Keratinocyte (primary cell): ENCODE results near the gene TIAM1. TPM values are rescaled to one million over a fixed set of nuclear protein-coding genes. Genes with fewer than 3 reads are reported as not detected.

Source experiments
- DNase-seq: peaks from one replicate; pipeline ENCODE4 v3.0.0-alpha.2; 2011; ENCODE audit warnings: low read depth, missing footprints, low spot score
- FAIRE-seq: peaks from 2 replicates; lab custom pipeline; 2011; peaks lifted over from hg19 to GRCh38; lab: Jason Lieb, UNC
- H2AFZ ChIP-seq: 2 replicates; pipeline ENCODE4 v1.6.0; 2012; ENCODE audit warnings: low read length, control low read depth, inconsistent platforms; ENCODE audit not compliant: control insufficient read depth
- H3K27ac ChIP-seq: 2 replicates; pipeline ENCODE4 v1.5.1; 2011; ENCODE audit warnings: low read length; ENCODE audit not compliant: control insufficient read depth, insufficient read depth
- H3K27me3 ChIP-seq: 3 replicates; pipeline ENCODE4 v1.6.0; 2011; ENCODE audit warnings: low read length; ENCODE audit not compliant: control insufficient read depth, insufficient read depth; ENCODE audit errors: extremely low read depth
- H3K36me3 ChIP-seq, 2 experiments: 2 replicates in 1 of 2; 3 replicates in 1 of 2; pipeline ENCODE4 v1.5.1; 2011; ENCODE audit warnings: low read length in 2 of 2, mild to moderate bottlenecking in 1 of 2; ENCODE audit not compliant: control insufficient read depth in 2 of 2, insufficient read depth in 2 of 2; ENCODE audit errors: extremely low read depth in 1 of 2
- H3K4me1 ChIP-seq: 3 replicates; pipeline ENCODE4 v1.5.1; 2011; ENCODE audit warnings: low read length; ENCODE audit not compliant: control insufficient read depth, insufficient read depth; ENCODE audit errors: extremely low read depth
- H3K4me2 ChIP-seq: 3 replicates; pipeline ENCODE4 v1.6.0; 2011; ENCODE audit warnings: low read depth, low read length; ENCODE audit not compliant: control insufficient read depth, insufficient read depth; ENCODE audit errors: extremely low read depth
- H3K4me3 ChIP-seq, 3 experiments: fragments of 200-600 bp in 1 of 3; sonication (generic) in 1 of 3; 2 replicates in 2 of 3; 3 replicates in 1 of 3; pipeline ENCODE4 v1.5.1; 2011 to 2016; ENCODE audit warnings: low read length in 3 of 3, mild to moderate bottlenecking in 3 of 3, control low read depth in 2 of 3, inconsistent platforms in 1 of 3, low read depth in 1 of 3, mixed read lengths in 1 of 3, mixed run types in 1 of 3, moderate library complexity in 1 of 3; ENCODE audit not compliant: control insufficient read depth in 2 of 3, insufficient read depth in 2 of 3; ENCODE audit errors: extremely low read depth in 1 of 3
- H3K79me2 ChIP-seq: 2 replicates; pipeline ENCODE4 v1.6.0; 2012; ENCODE audit warnings: low read length; ENCODE audit not compliant: control insufficient read depth, insufficient read depth
- H3K9ac ChIP-seq: 3 replicates; pipeline ENCODE4 v1.6.0; 2011; ENCODE audit warnings: low read length; ENCODE audit not compliant: control insufficient read depth, insufficient read depth; ENCODE audit errors: extremely low read depth
- H3K9me1 ChIP-seq: 3 replicates; pipeline ENCODE4 v1.6.0; 2011; ENCODE audit warnings: low read length; ENCODE audit not compliant: control insufficient read depth, insufficient read depth; ENCODE audit errors: extremely low read depth
- H3K9me3 ChIP-seq: 2 replicates; pipeline ENCODE4 v1.5.1; 2012; ENCODE audit warnings: low read depth, low read length; ENCODE audit not compliant: control insufficient read depth
- H4K20me1 ChIP-seq: 3 replicates; pipeline ENCODE4 v1.6.0; 2011; ENCODE audit warnings: low read length; ENCODE audit not compliant: control insufficient read depth, insufficient read depth; ENCODE audit errors: extremely low read depth
- CTCF ChIP-seq, 3 experiments: IDR thresholded peaks in 1 of 3; conservative IDR thresholded peaks in 1 of 3; optimal IDR thresholded peaks in 1 of 3; 2 replicates in 2 of 3; 3 replicates in 1 of 3; pipeline versions ENCODE3 to v1.5.1; 2011; ENCODE audit warnings: low read length in 3 of 3, mild to moderate bottlenecking in 3 of 3, moderate library complexity in 2 of 3, control low read depth in 1 of 3, inconsistent platforms in 1 of 3; ENCODE audit not compliant: insufficient read depth in 2 of 3; ENCODE audit errors: extremely low read depth in 1 of 3
- EZH2 ChIP-seq: IDR thresholded peaks from one replicate; pipeline ENCODE4 v1.6.1; 2012; ENCODE audit warnings: inconsistent platforms, mild to moderate bottlenecking, low read length, moderate library complexity
- dilution Hi-C: fragments of 300-500 bp; cut with MboI; formaldehyde crosslinking; loops from one replicate; pipeline ENCODE4 v1.7.0; 2020; ENCODE audit warnings: low sequenced_read_pairs; ENCODE audit not compliant: extremely low pct_ligation_motif_present
- polyA plus RNA-seq, 5 experiments: library from polyadenylated mRNA; depleted of rRNA in 3 of 5; stranded (reverse) in 3 of 5; stranded (forward) in 1 of 5; unstranded in 1 of 5; fragments of >200 nt; gene quantifications; 1 replicate in 1 of 5; 2 replicates in 3 of 5; 3 replicates in 1 of 5; pipeline versions ENCODE4 v1.2.1 to v1.2.3, GENCODE V29; 2011 to 2012; ENCODE audit warnings: missing spikeins in 2 of 5, low read depth in 1 of 5, low replicate concordance in 1 of 5

TIAM1 gene
- polyA plus RNA-seq, 1 donor (not counting 4 experiments of a cell fraction or from before 2014, with no cell fraction given), result 8.3 TPM

- Histone ChIP-seq H3K27ac (no peak overlapping the region), H3K36me3 (no peaks in the 10 kb centered on the region), H4K20me1 (no peaks in the 10 kb centered on the region), H3K4me2 (no peak overlapping the region), H3K27me3 (no peaks in the 10 kb centered on the region), H3K79me2 (no peaks in the 10 kb centered on the region), H2AFZ (no peak overlapping the region), H3K4me1 (peaks cover 17% of the 10 kb centered on the region), H3K9me3 (no peaks in the 10 kb centered on the region), H3K9ac (no peak overlapping the region), H3K9me1 (no peaks in the 10 kb centered on the region), H3K4me3 (no peak overlapping the region)
- dilution Hi-C loops, result no loop called here
- no peak for TF ChIP-seq EZH2
- TF ChIP-seq CTCF (optimal IDR thresholded peaks at IDR 0.05 in 1 of 3, IDR thresholded peaks at IDR 0.05 in 1 of 3, conservative IDR thresholded peaks at IDR 0.05 in 1 of 3; ENCODE audit: extremely low read depth in 1 of 3, insufficient read depth in 2 of 3, low read length in 3 of 3), result no peak
- no peak for FAIRE-seq
- no peak for DNase-seq
These were observed 56.9 kb downstream of the TIAM1 start for GRCh38 chr21:31287201-31287600.

- no peaks in the 10 kb centered on the region for H3K9me1 ChIP-seq
- H4K20me1 ChIP-seq, result no peaks in the 10 kb centered on the region
- H2AFZ ChIP-seq, result no peak overlapping the region
- H3K4me3 ChIP-seq, result no peak overlapping the region
- dilution Hi-C loops, result no loop called here
- TF ChIP-seq EZH2, result no peak
- no peak for TF ChIP-seq CTCF (optimal IDR thresholded peaks at IDR 0.05 in 1 of 3, IDR thresholded peaks at IDR 0.05 in 1 of 3, conservative IDR thresholded peaks at IDR 0.05 in 1 of 3; ENCODE audit: extremely low read depth in 1 of 3, insufficient read depth in 2 of 3, low read length in 3 of 3)
- DNase-seq (no peak), FAIRE-seq (no peak)
- no peak overlapping the region for H3K9ac ChIP-seq
- no peaks in the 10 kb centered on the region for H3K36me3 ChIP-seq
- no peaks in the 10 kb centered on the region for H3K9me3 ChIP-seq
- H3K27me3 ChIP-seq, result no peaks in the 10 kb centered on the region
- no peak overlapping the region for H3K27ac ChIP-seq
- peaks cover 21% of the 10 kb centered on the region for H3K4me1 ChIP-seq
- H3K79me2 ChIP-seq, result no peaks in the 10 kb centered on the region
- H3K4me2 ChIP-seq, result no peak overlapping the region
These were observed 57.4 kb downstream of the TIAM1 start for GRCh38 chr21:31286621-31287020.
